Measurements from ENCODE around the gene CEP104.

Gene CEP104

GRCh38 chr1:3893190-3893589, 36.2 kb upstream of the CEP104 start:
- DNase-seq, result no peak

DNA sequence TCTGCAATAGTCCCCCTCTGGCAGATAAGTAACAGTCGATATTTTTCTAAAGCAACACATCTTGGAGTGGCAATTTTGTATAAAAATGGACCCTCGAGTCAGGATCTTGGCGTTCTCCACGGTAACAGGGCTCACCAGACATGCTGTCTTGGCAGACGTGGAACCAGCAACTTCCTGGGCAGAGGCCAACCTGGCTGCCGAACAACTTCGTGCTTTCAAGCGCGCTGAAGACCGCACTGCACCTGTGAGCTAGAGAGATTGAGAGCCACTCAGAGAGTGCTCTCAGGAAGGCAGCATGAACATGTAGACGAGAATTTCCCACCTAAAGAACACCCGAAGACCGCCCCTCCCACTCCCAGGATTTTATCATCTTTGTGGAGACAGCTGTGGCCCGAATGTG, 35.7 kb upstream of the CEP104 start:
- DNase-seq, result no peak

DNA sequence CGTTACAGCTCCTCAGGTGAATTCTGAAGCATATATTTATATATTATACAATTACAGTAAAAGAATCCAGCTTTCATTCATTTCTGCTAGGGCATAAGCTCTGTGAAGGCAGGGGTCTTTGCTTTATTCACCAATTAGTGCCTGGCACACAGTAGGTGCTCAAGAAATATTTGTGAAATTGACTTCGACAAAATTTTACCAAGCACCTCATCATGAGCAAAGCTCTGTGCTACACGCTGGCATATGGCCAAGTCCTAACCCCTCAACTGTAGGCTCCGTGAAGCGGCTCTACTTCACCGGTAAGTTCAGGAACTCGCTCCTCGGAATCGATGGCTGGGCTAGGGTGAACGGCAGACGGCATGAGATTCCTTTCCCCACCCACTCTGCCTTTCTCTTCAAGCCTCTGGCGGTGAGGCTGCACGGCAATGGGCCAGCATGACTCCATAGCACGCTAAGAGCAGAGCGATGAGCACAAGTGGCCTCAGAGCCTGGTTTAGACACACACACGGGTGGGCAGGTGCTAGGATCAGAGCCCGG, 34.4 kb upstream of the CEP104 start:
- no peak for DNase-seq

DNA sequence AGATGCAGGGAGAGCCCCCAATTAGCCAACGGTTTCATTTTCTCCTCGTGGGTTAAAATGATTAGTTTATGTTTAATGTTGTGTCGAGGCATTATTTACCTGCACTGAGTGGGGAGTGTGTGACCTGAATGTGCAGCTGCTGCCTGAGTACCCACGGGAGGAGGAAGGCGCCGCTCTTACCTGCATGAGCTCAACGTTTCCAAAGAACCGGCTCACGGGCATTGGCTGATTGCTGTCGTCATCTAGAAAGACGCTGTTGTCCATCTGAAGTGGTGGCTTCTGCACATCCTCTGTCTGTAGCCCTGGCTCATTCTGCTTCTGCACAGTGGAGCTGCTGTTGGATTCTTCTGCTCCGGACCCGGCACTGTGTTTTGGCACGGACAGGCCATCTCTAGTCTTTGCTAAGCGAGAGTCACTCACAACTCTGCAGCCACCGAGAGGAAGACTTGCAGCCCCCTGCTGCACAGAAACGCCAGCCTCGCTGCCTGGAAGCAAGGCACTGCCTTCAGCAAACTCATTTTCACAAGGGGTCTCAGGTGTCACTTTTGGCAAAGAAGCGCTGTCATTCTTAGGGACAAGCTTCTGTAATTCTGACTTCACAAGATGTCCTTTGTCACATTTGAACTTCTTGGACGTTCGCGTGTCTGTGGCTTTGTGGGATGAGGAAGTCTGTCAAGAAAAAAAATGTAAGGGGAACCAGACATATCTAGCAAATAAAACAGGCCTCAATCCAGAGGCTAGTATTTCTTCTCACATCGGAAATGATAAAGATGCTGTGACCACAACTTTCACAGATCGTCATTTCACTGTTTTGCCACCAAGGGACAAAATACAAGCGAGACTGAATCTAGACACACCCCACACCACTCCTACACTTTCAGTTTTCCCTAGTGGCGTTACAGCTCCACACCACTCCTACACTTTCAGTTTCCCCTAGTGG, 33.6 kb upstream of the CEP104 start:
- no peak for DNase-seq

GRCh38 chr1:3889936-3890335, 32.9 kb upstream of the CEP104 start:
- DNase-seq, result no peak

- no peak for DNase-seq
Observed at GRCh38 chr1:3888301-3888700, 31.3 kb upstream of the CEP104 start.

GRCh38 chr1:3886691-3887090, 29.7 kb upstream of the CEP104 start:
- no peak for DNase-seq

- DNase-seq, result no peak
Observed at GRCh38 chr1:3886106-3886670, 29.2 kb upstream of the CEP104 start.

- DNase-seq, result no peak
Observed at GRCh38 chr1:3885611-3886010, 28.6 kb upstream of the CEP104 start.

- DNase-seq, result no peak
Observed at GRCh38 chr1:3884966-3885365, 28.0 kb upstream of the CEP104 start.

- DNase-seq, result no peak
Observed at GRCh38 chr1:3883194-3883925, 26.3 kb upstream of the CEP104 start.

GRCh38 chr1:3881193-3881480, 24.1 kb upstream of the CEP104 start:
- DNase-seq, result no peak

- no peak for DNase-seq
Observed at GRCh38 chr1:3880429-3881192, 23.6 kb upstream of the CEP104 start.

DNA sequence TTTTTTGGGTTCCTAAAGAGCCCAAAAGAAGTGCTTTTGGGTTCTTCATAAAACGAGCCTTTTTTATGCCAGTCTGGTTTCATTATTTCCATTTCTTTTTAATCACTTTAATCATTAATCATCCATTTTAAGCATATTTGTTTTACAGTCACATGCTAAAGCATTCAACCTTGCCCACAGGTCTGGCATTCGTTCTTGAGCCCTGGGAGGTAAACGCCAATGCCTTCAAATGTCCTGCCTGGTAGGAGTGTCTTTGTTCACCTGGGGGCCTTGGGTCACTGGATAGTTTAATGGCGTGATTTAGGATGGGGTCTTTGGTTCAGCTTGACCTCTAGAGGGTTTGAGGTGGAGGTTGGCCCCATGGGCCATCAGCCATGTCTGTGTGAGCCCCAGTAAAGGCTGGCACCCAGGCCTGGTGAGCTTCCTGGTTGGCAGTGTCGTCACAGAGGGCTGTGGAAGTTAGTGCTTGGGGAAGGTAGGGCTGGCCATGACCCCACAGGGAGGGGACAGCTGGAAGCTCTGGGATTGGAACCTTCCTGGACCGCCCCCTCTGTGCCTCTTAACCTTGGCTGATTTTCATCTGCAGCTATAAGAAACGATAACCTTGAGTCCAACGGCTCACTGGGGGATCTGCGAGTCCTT, 22.9 kb upstream of the CEP104 start:
- DNase-seq, result no peak

DNA sequence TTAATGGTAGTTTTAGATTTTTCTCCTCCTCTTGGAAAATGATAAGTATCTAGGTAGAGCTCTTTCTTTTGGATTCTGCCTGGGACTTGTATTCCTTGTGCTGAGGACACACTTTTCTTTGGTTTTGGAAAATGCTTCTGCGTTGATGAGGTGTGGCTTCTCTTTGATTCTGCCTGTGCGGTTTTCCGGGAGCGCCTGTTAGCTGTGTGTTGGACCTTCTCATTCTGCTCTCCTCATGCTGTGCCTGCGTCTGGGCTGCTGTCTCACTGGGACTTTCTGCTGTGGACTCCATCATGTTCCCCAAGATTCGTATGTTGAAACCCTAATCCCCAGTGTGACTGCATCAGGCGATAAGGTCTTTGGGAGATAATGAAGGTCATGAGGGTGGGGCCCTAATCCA, 22.1 kb upstream of the CEP104 start:
- no peak for DNase-seq

GRCh38 chr1:3876716-3877115, 19.7 kb upstream of the CEP104 start:
- no peak for DNase-seq

DNA sequence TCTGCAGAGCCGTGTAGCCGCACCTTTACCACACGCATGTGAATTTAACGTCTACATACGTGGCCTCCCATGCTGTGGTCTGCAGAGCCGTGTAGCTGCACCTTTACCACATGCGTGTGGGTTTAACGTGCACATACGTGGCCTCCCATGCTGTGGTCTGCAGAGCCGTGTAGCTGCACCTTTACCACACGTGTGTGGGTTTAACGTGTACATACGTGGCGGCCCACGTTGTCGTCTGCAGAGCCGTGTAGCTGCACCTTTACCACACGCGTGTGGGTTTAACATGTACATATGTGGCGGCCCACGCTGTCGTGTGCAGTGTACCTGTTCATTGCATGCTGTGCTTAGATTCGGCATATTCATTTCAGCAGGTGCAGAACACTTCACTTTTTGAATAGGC, 17.7 kb upstream of the CEP104 start:
- DNase-seq, result no peak

- DNase-seq, result no peak
Observed at GRCh38 chr1:3872546-3872945, 15.5 kb upstream of the CEP104 start.

DNA sequence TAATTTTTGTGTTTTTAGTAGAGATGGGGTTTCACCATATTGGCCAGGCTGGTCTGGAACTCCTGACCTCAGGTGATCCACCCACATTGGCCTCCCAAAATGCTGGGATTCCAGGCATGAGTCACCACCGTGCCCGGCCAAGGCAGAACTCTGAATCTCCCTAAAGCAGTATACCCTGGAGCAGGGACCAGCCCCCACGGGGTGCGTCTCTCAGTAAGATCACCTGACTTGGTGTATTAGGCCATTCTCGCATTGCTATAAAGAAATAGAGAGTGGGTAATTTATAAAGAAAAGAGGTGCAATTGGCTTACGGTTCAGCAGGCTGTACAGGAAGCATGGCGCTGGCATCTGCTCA, 14.4 kb upstream of the CEP104 start:
- no peak for DNase-seq

- DNase-seq, result peak; percentile 77
Observed at GRCh38 chr1:3869751-3870301, 12.8 kb upstream of the CEP104 start.

DNA sequence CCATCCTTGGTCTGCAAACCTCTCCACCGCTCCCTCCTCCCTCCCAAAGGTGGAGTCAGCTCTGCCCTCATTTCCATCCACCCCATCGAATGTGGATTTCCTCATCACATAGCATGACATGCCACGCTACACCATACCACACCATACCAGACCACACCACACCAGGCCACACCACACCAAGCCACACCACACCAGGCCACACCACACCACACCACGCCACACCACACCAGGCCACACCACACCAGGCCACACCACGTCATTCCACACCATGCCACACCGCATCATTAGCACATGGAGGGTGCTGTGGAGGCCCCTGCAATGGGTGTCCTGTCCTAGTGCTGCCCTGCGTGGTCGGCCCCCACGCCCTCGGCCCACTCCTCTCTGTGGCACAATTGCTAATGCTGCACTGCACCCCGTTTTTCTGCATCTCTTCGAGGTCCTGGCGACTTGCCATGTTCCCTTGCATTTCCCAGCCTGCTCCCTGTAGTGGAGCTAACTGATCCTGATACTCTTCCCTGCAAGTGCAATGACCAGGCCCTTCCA, 11.5 kb upstream of the CEP104 start:
- no peak for DNase-seq

- DNase-seq, result no peak
Observed at GRCh38 chr1:3865606-3866160, 8.7 kb upstream of the CEP104 start.
